Measurements from ENCODE around the gene SDK2.
"Not testable (repeated sequence)": the region's sequence is repeated elsewhere in the genome, so short reads cannot be mapped to it uniquely, and the experiment has no call there.

SDK2 gene

GRCh38 chr17:73336408-73337329, 307.6 kb downstream of the SDK2 start:
- no peak for DNase-seq

GRCh38 chr17:73335591-73336407, 308.4 kb downstream of the SDK2 start:
- no peak for DNase-seq

GRCh38 chr17:73334771-73335513, 309.3 kb downstream of the SDK2 start:
- no peak for DNase-seq

GRCh38 chr17:73333445-73333844, 310.8 kb downstream of the SDK2 start:
- DNase-seq: not testable (repeated sequence)

- DNase-seq: no peak
Observed at GRCh38 chr17:73331060-73331459, 313.2 kb downstream of the SDK2 start.

GRCh38 chr17:73327676-73328075, 316.6 kb downstream of the SDK2 start:
- no peak for DNase-seq

GRCh38 chr17:73325527-73325842, 318.8 kb downstream of the SDK2 start:
- DNase-seq: no peak

GRCh38 chr17:73324711-73325526, 319.3 kb downstream of the SDK2 start:
- DNase-seq: no peak

- DNase-seq: no peak
Observed at GRCh38 chr17:73324160-73324475, 320.1 kb downstream of the SDK2 start.

- DNase-seq: no peak
Observed at GRCh38 chr17:73323409-73324159, 320.7 kb downstream of the SDK2 start.

GRCh38 chr17:73320601-73321264, 323.5 kb downstream of the SDK2 start:
- no peak for DNase-seq

- no peak for DNase-seq
Observed at GRCh38 chr17:73319766-73320165, 324.5 kb downstream of the SDK2 start.

GRCh38 chr17:73318836-73319235, 325.4 kb downstream of the SDK2 start:
- DNase-seq: no peak

GRCh38 chr17:73318427-73318813, 325.8 kb downstream of the SDK2 start:
- DNase-seq: no peak

- no peak for DNase-seq
Observed at GRCh38 chr17:73317513-73318426, 326.5 kb downstream of the SDK2 start.

GRCh38 chr17:73316919-73317505, 327.2 kb downstream of the SDK2 start:
- DNase-seq: no peak

- DNase-seq: no peak
Observed at GRCh38 chr17:73315471-73315870, 328.8 kb downstream of the SDK2 start.

GRCh38 chr17:73313526-73314127, 330.6 kb downstream of the SDK2 start:
- no peak for DNase-seq

GRCh38 chr17:73312887-73313286, 331.4 kb downstream of the SDK2 start:
- not testable (repeated sequence) for DNase-seq

All from NCI-H1417 treated with DMSO at 0.1 percent for 48 hours (cell line).